HUES64 (cell line): Measurements from ENCODE around the gene FCN3.
A peak's percentile ranks its signal among the peaks of the same experiment; 100 is the strongest.

ENCODE experiments used
- H3K27ac ChIP-seq: 2 replicates; pipeline ENCODE4 v1.7.0; 2013; ENCODE audit warnings: low read depth, low read length, inconsistent platforms
- H3K27me3 ChIP-seq: 2 replicates; pipeline ENCODE4 v1.6.1; 2013; ENCODE audit warnings: mild to moderate bottlenecking, low read length; ENCODE audit not compliant: insufficient read depth
- H3K36me3 ChIP-seq: 2 replicates; pipeline ENCODE4 v1.6.1; 2013; ENCODE audit warnings: mild to moderate bottlenecking, low read length; ENCODE audit not compliant: insufficient read depth
- H3K4me1 ChIP-seq: 2 replicates; pipeline ENCODE4 v1.6.1; 2013; ENCODE audit warnings: mild to moderate bottlenecking, low read length, moderate library complexity; ENCODE audit not compliant: insufficient read depth
- H3K4me3 ChIP-seq: 2 replicates; pipeline ENCODE4 v1.5.1; 2013; ENCODE audit warnings: mild to moderate bottlenecking, low read length, moderate library complexity
- H3K9ac ChIP-seq: 2 replicates; pipeline ENCODE4 v1.6.1; 2013; ENCODE audit warnings: mild to moderate bottlenecking, low read depth, low read length
- H3K9me3 ChIP-seq: 2 replicates; pipeline ENCODE4 v1.6.1; 2013; ENCODE audit warnings: low read depth, low read length; ENCODE audit not compliant: insufficient read depth
- WGBS: fragments of 150-250, 120-280 bp; methylation state at CpG from one replicate; pipeline ENCODE4 v1.1.7; 2013; ENCODE audit warnings: missing lambda C conversion rate; 5-methylcytosine and 5-hydroxymethylcytosine counted together

Gene FCN3

GRCh38 chr1:27353629-27354028 is 21.0 kb downstream of the FCN3 start:
- Histone ChIP-seq H3K4me3 (no peak overlapping the region), H3K4me1 (no peaks in the 10 kb centered on the region), H3K9ac (no peak overlapping the region), H3K36me3 (no peaks in the 10 kb centered on the region; the same call in 1 of the 2 replicates), H3K9me3 (no peaks in the 10 kb centered on the region), H3K27ac (no peak overlapping the region), H3K27me3 (peaks cover 20% of the 10 kb centered on the region)
- WGBS = 92% methylated on average over 3 of the region's 3 CpGs

- H3K9ac ChIP-seq = no peak overlapping the region
Measured at GRCh38 chr1:27353166-27353565, 21.5 kb downstream of the FCN3 start.

GRCh38 chr1:27351541-27352107 is 23.0 kb downstream of the FCN3 start:
- no peaks in the 10 kb centered on the region; the same call in 1 of the 2 replicates for H3K36me3 ChIP-seq
- peaks cover 9% of the 10 kb centered on the region for H3K27me3 ChIP-seq
- no peaks in the 10 kb centered on the region for H3K9me3 ChIP-seq
- H3K4me1 ChIP-seq = no peaks in the 10 kb centered on the region
- peak overlapping the region; percentile 14; the same call in 1 of the 2 replicates for H3K27ac ChIP-seq
- peak overlapping the region; percentile 65 for H3K4me3 ChIP-seq
- H3K9ac ChIP-seq = peak overlapping the region; percentile 56
- WGBS = 26% methylated on average over 7 of the region's 8 CpGs

More at GRCh38 chr1:27353166-27353565, 21.5 kb downstream of the FCN3 start:
- H3K9me3 ChIP-seq = no peaks in the 10 kb centered on the region
- H3K4me1 ChIP-seq = no peaks in the 10 kb centered on the region
- 95% methylated on average over 13 of the region's 13 CpGs for WGBS
- no peak overlapping the region for H3K4me3 ChIP-seq
- no peaks in the 10 kb centered on the region; the same call in 1 of the 2 replicates for H3K36me3 ChIP-seq
- H3K27me3 ChIP-seq = peaks cover 15% of the 10 kb centered on the region
- no peak overlapping the region for H3K27ac ChIP-seq

GRCh38 chr1:27350663-27351540 is 23.7 kb downstream of the FCN3 start:
- Histone ChIP-seq H3K9me3 (no peaks in the 10 kb centered on the region), H3K4me3 (peak overlapping the region; percentile 65), H3K4me1 (no peaks in the 10 kb centered on the region), H3K9ac (peak overlapping the region; percentile 56), H3K36me3 (no peaks in the 10 kb centered on the region; the same call in 1 of the 2 replicates), H3K27me3 (peaks cover 9% of the 10 kb centered on the region), H3K27ac (peak overlapping the region; percentile 14; the same call in 1 of the 2 replicates)
- 8% methylated on average over 62 of the region's 62 CpGs for WGBS

- Histone ChIP-seq H3K9ac (peak overlapping the region; percentile 44), H3K4me1 (no peaks in the 10 kb centered on the region), H3K9me3 (no peaks in the 10 kb centered on the region), H3K4me3 (peak overlapping the region; percentile 65), H3K27ac (no peak overlapping the region), H3K27me3 (peaks cover 9% of the 10 kb centered on the region), H3K36me3 (no peaks in the 10 kb centered on the region; the same call in 1 of the 2 replicates)
- 11% methylated on average over 84 of the region's 84 CpGs for WGBS
Measured at GRCh38 chr1:27349784-27350662, 24.6 kb downstream of the FCN3 start.

DNA sequence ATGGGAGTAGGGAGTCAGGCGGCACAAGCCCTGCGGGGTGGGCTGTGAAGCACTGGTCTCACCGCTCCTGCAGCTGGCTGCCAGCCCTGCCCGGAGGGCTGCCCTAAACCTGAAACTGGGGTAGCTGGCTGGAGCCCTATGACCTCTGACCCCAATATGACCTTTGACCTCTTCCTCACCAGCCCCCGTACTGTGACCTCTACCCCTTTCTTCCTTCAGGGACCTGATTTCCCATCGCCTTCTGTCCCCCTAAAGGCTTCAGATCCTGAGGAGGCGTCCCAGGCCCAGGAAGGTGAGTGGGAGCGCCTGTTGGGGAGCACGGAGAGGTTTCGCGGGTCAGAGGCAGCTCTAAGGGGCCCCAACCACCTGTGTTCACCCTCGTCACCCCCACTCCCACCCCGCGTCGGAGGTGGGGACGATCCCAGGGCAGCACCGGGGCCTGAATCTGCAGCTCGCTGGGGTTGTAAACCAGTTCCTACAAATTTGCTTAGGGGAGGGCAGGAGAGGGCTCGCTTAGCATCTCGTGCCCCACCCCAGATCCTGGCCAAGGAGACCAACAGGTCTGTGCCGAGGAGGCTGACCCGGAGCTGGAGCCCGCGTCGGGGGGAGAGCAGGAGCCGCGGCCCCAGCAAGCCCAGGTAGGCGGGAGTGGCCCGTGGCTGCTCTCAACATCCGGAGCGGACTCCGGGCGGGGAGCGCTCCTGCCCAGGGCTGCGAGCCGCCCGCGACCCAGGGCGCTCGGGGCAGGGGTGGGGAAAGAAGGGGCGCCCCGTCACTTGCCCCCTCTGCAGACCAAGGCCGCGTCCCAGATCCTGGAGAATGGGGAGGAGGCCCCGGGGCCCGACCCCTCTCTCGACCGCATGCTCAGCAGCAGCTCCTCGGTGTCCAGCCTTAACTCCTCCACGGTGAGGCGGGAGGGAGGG is 25.5 kb downstream of the FCN3 start:
- Histone ChIP-seq H3K9ac (peak overlapping the region; percentile 44), H3K9me3 (no peaks in the 10 kb centered on the region), H3K36me3 (no peaks in the 10 kb centered on the region; the same call in 1 of the 2 replicates), H3K27me3 (peaks cover 9% of the 10 kb centered on the region), H3K4me3 (peak overlapping the region; percentile 65), H3K4me1 (no peaks in the 10 kb centered on the region), H3K27ac (peak overlapping the region; percentile 41; the same call in 1 of the 2 replicates)
- 14% methylated on average over 51 of the region's 51 CpGs for WGBS

- no peak overlapping the region for H3K27ac ChIP-seq
- no peak overlapping the region for H3K9ac ChIP-seq
- H3K36me3 ChIP-seq = no peaks in the 10 kb centered on the region; the same call in 1 of the 2 replicates
- WGBS = 85% methylated on average over 13 of the region's 14 CpGs
- H3K9me3 ChIP-seq = no peaks in the 10 kb centered on the region
- H3K4me1 ChIP-seq = peaks cover 16% of the 10 kb centered on the region
- no peak overlapping the region for H3K4me3 ChIP-seq
- peaks cover 9% of the 10 kb centered on the region for H3K27me3 ChIP-seq
Measured at GRCh38 chr1:27346991-27347624, 27.5 kb downstream of the FCN3 start.

DNA sequence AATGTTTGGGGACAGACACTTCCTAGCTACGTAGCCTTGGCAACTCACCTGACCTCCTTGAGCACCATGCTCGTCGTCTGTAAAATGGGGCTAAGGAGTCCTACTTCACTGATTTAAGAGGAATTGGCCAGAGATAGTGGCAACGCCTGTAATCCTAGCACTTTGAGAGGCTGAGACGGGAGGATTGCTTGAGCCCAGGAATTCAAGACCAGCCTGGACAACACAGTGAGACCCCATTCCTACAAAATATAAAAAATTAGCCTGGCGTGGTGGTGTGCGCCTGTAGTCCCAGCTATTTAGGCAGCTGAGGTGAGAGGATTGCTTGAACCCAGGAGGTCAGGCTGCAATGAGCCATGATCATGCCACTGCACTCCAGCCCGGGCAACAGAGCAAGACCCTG is 28.3 kb downstream of the FCN3 start:
- H3K9me3 ChIP-seq = no peaks in the 10 kb centered on the region
- 97% methylated on average over 7 of the region's 8 CpGs for WGBS
- H3K4me1 ChIP-seq = peaks cover 22% of the 10 kb centered on the region
- no peak overlapping the region for H3K4me3 ChIP-seq
- H3K27ac ChIP-seq = no peak overlapping the region
- no peak overlapping the region for H3K9ac ChIP-seq
- H3K27me3 ChIP-seq = peaks cover 9% of the 10 kb centered on the region
- H3K36me3 ChIP-seq = no peaks in the 10 kb centered on the region; the same call in 1 of the 2 replicates

DNA sequence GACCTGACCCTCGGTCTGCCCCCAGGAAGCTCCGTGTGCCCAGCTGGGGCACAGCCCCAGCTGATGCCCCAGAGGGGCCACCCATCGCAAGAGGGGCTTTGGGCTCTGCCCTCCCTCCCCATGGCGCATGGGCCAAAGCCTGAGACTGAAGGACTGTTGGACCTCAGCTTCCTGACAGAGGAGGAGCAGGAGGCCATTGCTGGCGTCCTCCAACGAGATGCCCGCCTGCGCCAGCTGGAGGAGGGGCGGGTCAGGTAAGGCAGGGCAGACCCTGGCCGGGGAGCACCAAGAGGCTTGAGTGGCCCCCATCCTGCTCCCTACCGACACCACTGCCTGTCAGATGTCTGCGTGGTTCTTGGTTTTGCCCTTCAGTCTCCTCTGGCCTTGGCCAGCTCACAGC is 29.4 kb downstream of the FCN3 start:
- no peaks in the 10 kb centered on the region for H3K9me3 ChIP-seq
- 95% methylated on average over 12 of the region's 12 CpGs for WGBS
- H3K4me1 ChIP-seq = peaks cover 22% of the 10 kb centered on the region
- H3K4me3 ChIP-seq = no peak overlapping the region
- peaks cover 4% of the 10 kb centered on the region for H3K27me3 ChIP-seq
- H3K9ac ChIP-seq = no peak overlapping the region
- H3K36me3 ChIP-seq = no peaks in the 10 kb centered on the region; the same call in 1 of the 2 replicates
- no peak overlapping the region for H3K27ac ChIP-seq

- Histone ChIP-seq H3K27me3 (no peaks in the 10 kb centered on the region), H3K9me3 (no peaks in the 10 kb centered on the region), H3K4me1 (peaks cover 26% of the 10 kb centered on the region), H3K36me3 (no peaks in the 10 kb centered on the region; the same call in 1 of the 2 replicates), H3K4me3 (no peak overlapping the region), H3K27ac (no peak overlapping the region), H3K9ac (no peak overlapping the region)
- 92% methylated on average over 5 of the region's 5 CpGs for WGBS
Measured at GRCh38 chr1:27343639-27344025, 31.0 kb downstream of the FCN3 start.
